Stimulated activated naive CD8-positive, alpha-beta T cell treated with anti-CD3 and anti-CD28 coated beads, Interleukin-15, Interleukin-2, amounts not matched to agents 100 ng/mL and 50 ng/mL, for 24 hours (primary cell): ENCODE measurements around the gene PERCC1.
A peak's percentile ranks its signal among the peaks of the same experiment; 100 is the strongest.

Experiments used
- H3K27ac Mint-ChIP-seq: one replicate; pipeline ENCODE4 v1.8.0; 2021; ENCODE audit warnings: mild to moderate bottlenecking, mixed read lengths
- H3K27me3 Mint-ChIP-seq: one replicate; pipeline ENCODE4 v1.8.0; 2021; ENCODE audit warnings: mixed read lengths
- H3K36me3 Mint-ChIP-seq: one replicate; pipeline ENCODE4 v1.8.0; 2021; ENCODE audit warnings: low read depth, mixed read lengths
- H3K4me1 Mint-ChIP-seq: one replicate; pipeline ENCODE4 v1.8.0; 2021; ENCODE audit warnings: low read depth, mixed read lengths
- H3K4me3 Mint-ChIP-seq: one replicate; pipeline ENCODE4 v1.8.0; 2021; ENCODE audit warnings: mild to moderate bottlenecking, mixed read lengths
- H3K9me3 Mint-ChIP-seq: one replicate; pipeline ENCODE4 v1.8.0; 2021; ENCODE audit warnings: mixed read lengths

PERCC1 gene

GRCh38 chr16:1426734-1427471, 4.0 kb upstream of the PERCC1 start:
- no peak overlapping the region for H3K27ac Mint-ChIP-seq
- H3K27me3 Mint-ChIP-seq, result no peaks in the 10 kb centered on the region
- H3K4me3 Mint-ChIP-seq, result no peak overlapping the region
- no peaks in the 10 kb centered on the region for H3K36me3 Mint-ChIP-seq
- H3K9me3 Mint-ChIP-seq, result no peaks in the 10 kb centered on the region
- peaks cover 7% of the 10 kb centered on the region for H3K4me1 Mint-ChIP-seq

- no peaks in the 10 kb centered on the region for H3K9me3 Mint-ChIP-seq
- no peak overlapping the region for H3K27ac Mint-ChIP-seq
- H3K4me3 Mint-ChIP-seq, result no peak overlapping the region
- H3K4me1 Mint-ChIP-seq, result peaks cover 4% of the 10 kb centered on the region
- H3K36me3 Mint-ChIP-seq, result no peaks in the 10 kb centered on the region
- no peaks in the 10 kb centered on the region for H3K27me3 Mint-ChIP-seq
These were observed 3.1 kb upstream of the PERCC1 start for GRCh38 chr16:1427473-1428461.

- H3K4me3 Mint-ChIP-seq, result no peak overlapping the region
- no peaks in the 10 kb centered on the region for H3K9me3 Mint-ChIP-seq
- H3K4me1 Mint-ChIP-seq, result peaks cover 4% of the 10 kb centered on the region
- H3K36me3 Mint-ChIP-seq, result no peaks in the 10 kb centered on the region
- no peaks in the 10 kb centered on the region for H3K27me3 Mint-ChIP-seq
- H3K27ac Mint-ChIP-seq, result no peak overlapping the region
These were observed 2.4 kb upstream of the PERCC1 start for GRCh38 chr16:1428511-1428910.

GRCh38 chr16:1429012-1429411, 1.9 kb upstream of the PERCC1 start:
- Mint-ChIP-seq H3K27ac (no peak overlapping the region), H3K4me1 (peaks cover 4% of the 10 kb centered on the region), H3K27me3 (no peaks in the 10 kb centered on the region), H3K4me3 (no peak overlapping the region), H3K36me3 (no peaks in the 10 kb centered on the region), H3K9me3 (no peaks in the 10 kb centered on the region)

- no peak overlapping the region for H3K27ac Mint-ChIP-seq
- no peak overlapping the region for H3K4me3 Mint-ChIP-seq
- no peaks in the 10 kb centered on the region for H3K27me3 Mint-ChIP-seq
- H3K36me3 Mint-ChIP-seq, result no peaks in the 10 kb centered on the region
- H3K9me3 Mint-ChIP-seq, result no peaks in the 10 kb centered on the region
- H3K4me1 Mint-ChIP-seq, result peaks cover 4% of the 10 kb centered on the region
These were observed 1.2 kb upstream of the PERCC1 start for GRCh38 chr16:1429631-1430030.

GRCh38 chr16:1430214-1430758, 592 bp upstream of the PERCC1 start:
- H3K27ac Mint-ChIP-seq, result no peak overlapping the region
- H3K4me1 Mint-ChIP-seq, result peaks cover 4% of the 10 kb centered on the region
- no peak overlapping the region for H3K4me3 Mint-ChIP-seq
- H3K27me3 Mint-ChIP-seq, result no peaks in the 10 kb centered on the region
- no peaks in the 10 kb centered on the region for H3K9me3 Mint-ChIP-seq
- H3K36me3 Mint-ChIP-seq, result no peaks in the 10 kb centered on the region

GRCh38 chr16:1431497-1432270, 806 bp downstream of the PERCC1 start:
- peak overlapping the region; percentile 45 for H3K4me3 Mint-ChIP-seq
- peak overlapping the region; percentile 68 for H3K27ac Mint-ChIP-seq
- no peaks in the 10 kb centered on the region for H3K27me3 Mint-ChIP-seq
- H3K4me1 Mint-ChIP-seq, result peaks cover 4% of the 10 kb centered on the region
- no peaks in the 10 kb centered on the region for H3K36me3 Mint-ChIP-seq
- no peaks in the 10 kb centered on the region for H3K9me3 Mint-ChIP-seq

GRCh38 chr16:1432388-1433262, 1.7 kb downstream of the PERCC1 start:
- peak overlapping the region; percentile 68 for H3K27ac Mint-ChIP-seq

GRCh38 chr16:1433263-1433560, 2.3 kb downstream of the PERCC1 start:
- H3K4me3 Mint-ChIP-seq, result no peak overlapping the region

More at GRCh38 chr16:1432388-1433262, 1.7 kb downstream of the PERCC1 start:
- no peaks in the 10 kb centered on the region for H3K9me3 Mint-ChIP-seq
- no peaks in the 10 kb centered on the region for H3K36me3 Mint-ChIP-seq
- H3K27me3 Mint-ChIP-seq, result no peaks in the 10 kb centered on the region
- peaks cover 4% of the 10 kb centered on the region for H3K4me1 Mint-ChIP-seq
- peak overlapping the region; percentile 45 for H3K4me3 Mint-ChIP-seq

GRCh38 chr16:1433756-1434155, 2.9 kb downstream of the PERCC1 start:
- Mint-ChIP-seq H3K27me3 (no peaks in the 10 kb centered on the region), H3K4me3 (no peak overlapping the region), H3K27ac (no peak overlapping the region), H3K4me1 (peaks cover 4% of the 10 kb centered on the region), H3K9me3 (no peaks in the 10 kb centered on the region), H3K36me3 (no peaks in the 10 kb centered on the region)

More at GRCh38 chr16:1433263-1433560, 2.3 kb downstream of the PERCC1 start:
- no peaks in the 10 kb centered on the region for H3K36me3 Mint-ChIP-seq
- no peak overlapping the region for H3K27ac Mint-ChIP-seq
- H3K9me3 Mint-ChIP-seq, result no peaks in the 10 kb centered on the region
- H3K27me3 Mint-ChIP-seq, result no peaks in the 10 kb centered on the region
- peaks cover 4% of the 10 kb centered on the region for H3K4me1 Mint-ChIP-seq

- peaks cover 4% of the 10 kb centered on the region for H3K4me1 Mint-ChIP-seq
- no peak overlapping the region for H3K4me3 Mint-ChIP-seq
- H3K27me3 Mint-ChIP-seq, result no peaks in the 10 kb centered on the region
- H3K27ac Mint-ChIP-seq, result no peak overlapping the region
- H3K36me3 Mint-ChIP-seq, result no peaks in the 10 kb centered on the region
- H3K9me3 Mint-ChIP-seq, result no peaks in the 10 kb centered on the region
These were observed 4.0 kb downstream of the PERCC1 start for GRCh38 chr16:1434644-1435592.

- Mint-ChIP-seq H3K4me3 (no peak overlapping the region), H3K27ac (no peak overlapping the region), H3K9me3 (no peaks in the 10 kb centered on the region), H3K27me3 (no peaks in the 10 kb centered on the region), H3K36me3 (no peaks in the 10 kb centered on the region), H3K4me1 (peaks cover 4% of the 10 kb centered on the region)
These were observed 5.2 kb downstream of the PERCC1 start for GRCh38 chr16:1435921-1436697.
